IPS-15b (cell line): Measurements from ENCODE around the gene GULP1.

Experiments
- H3K27me3 ChIP-seq: one replicate; pipeline ENCODE4 v1.6.1; 2013; ENCODE audit warnings: low read length; ENCODE audit not compliant: control insufficient read depth, insufficient read depth
- H3K36me3 ChIP-seq: one replicate; pipeline ENCODE4 v1.6.1; 2013; ENCODE audit warnings: low read length; ENCODE audit not compliant: control insufficient read depth, insufficient read depth
- H3K4me1 ChIP-seq: one replicate; pipeline ENCODE4 v1.6.1; 2013; ENCODE audit warnings: mild to moderate bottlenecking, low read length; ENCODE audit not compliant: control insufficient read depth, insufficient read depth
- H3K4me3 ChIP-seq: one replicate; pipeline ENCODE4 v1.5.1; 2013; ENCODE audit warnings: low read depth, low read length
- H3K9ac ChIP-seq: one replicate; pipeline ENCODE4 v1.6.1; 2013; ENCODE audit warnings: low read depth, mild to moderate bottlenecking, low read length
- H3K9me3 ChIP-seq: one replicate; pipeline ENCODE4 v1.6.1; 2013; ENCODE audit warnings: mild to moderate bottlenecking, low read length; ENCODE audit not compliant: control insufficient read depth, insufficient read depth

Gene GULP1

GRCh38 chr2:188620916-188621315 lies 329.2 kb downstream of the GULP1 start:
- H3K4me3 ChIP-seq = no peak overlapping the region
- no peaks in the 10 kb centered on the region for H3K9me3 ChIP-seq
- no peaks in the 10 kb centered on the region for H3K27me3 ChIP-seq
- H3K36me3 ChIP-seq = no peaks in the 10 kb centered on the region
- H3K4me1 ChIP-seq = no peaks in the 10 kb centered on the region
- H3K9ac ChIP-seq = no peak overlapping the region

- H3K27me3 ChIP-seq = no peaks in the 10 kb centered on the region
- H3K9ac ChIP-seq = no peak overlapping the region
- no peaks in the 10 kb centered on the region for H3K4me1 ChIP-seq
- no peak overlapping the region for H3K4me3 ChIP-seq
- no peaks in the 10 kb centered on the region for H3K9me3 ChIP-seq
- no peaks in the 10 kb centered on the region for H3K36me3 ChIP-seq
These were observed 331.1 kb downstream of the GULP1 start for GRCh38 chr2:188622601-188623260.

- H3K27me3 ChIP-seq = no peaks in the 10 kb centered on the region
These were observed 332.4 kb downstream of the GULP1 start for GRCh38 chr2:188623995-188624643.

DNA sequence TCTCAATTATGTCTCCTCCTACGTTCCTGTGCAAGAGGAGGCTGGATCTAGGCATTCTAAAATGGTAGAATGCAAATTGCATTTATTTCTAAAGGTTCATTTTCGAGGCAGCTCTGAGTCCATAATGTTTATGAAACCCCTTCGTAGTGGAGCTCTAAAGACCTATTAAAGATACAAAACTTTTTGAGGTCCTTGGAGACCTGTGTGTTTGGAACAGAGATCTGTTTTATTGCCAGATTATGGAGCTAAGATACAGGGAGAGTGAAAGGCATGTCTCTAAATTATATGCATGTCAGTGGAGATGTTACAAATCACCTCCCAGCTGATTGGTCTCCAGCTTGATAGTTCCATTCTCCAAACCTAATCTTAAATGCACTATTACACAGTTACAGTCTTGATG lies 335.8 kb downstream of the GULP1 start:
- Histone ChIP-seq H3K36me3 (no peaks in the 10 kb centered on the region), H3K4me1 (no peaks in the 10 kb centered on the region), H3K9ac (no peak overlapping the region), H3K9me3 (no peaks in the 10 kb centered on the region), H3K4me3 (no peak overlapping the region), H3K27me3 (no peaks in the 10 kb centered on the region)

More at GRCh38 chr2:188623995-188624643, 332.4 kb downstream of the GULP1 start:
- Histone ChIP-seq H3K9me3 (no peaks in the 10 kb centered on the region), H3K9ac (no peak overlapping the region), H3K36me3 (no peaks in the 10 kb centered on the region), H3K4me1 (no peaks in the 10 kb centered on the region), H3K4me3 (no peak overlapping the region)

GRCh38 chr2:188628989-188629752 lies 337.5 kb downstream of the GULP1 start:
- Histone ChIP-seq H3K4me3 (no peak overlapping the region), H3K27me3 (no peaks in the 10 kb centered on the region), H3K9me3 (no peaks in the 10 kb centered on the region), H3K9ac (no peak overlapping the region), H3K36me3 (no peaks in the 10 kb centered on the region), H3K4me1 (no peaks in the 10 kb centered on the region)

DNA sequence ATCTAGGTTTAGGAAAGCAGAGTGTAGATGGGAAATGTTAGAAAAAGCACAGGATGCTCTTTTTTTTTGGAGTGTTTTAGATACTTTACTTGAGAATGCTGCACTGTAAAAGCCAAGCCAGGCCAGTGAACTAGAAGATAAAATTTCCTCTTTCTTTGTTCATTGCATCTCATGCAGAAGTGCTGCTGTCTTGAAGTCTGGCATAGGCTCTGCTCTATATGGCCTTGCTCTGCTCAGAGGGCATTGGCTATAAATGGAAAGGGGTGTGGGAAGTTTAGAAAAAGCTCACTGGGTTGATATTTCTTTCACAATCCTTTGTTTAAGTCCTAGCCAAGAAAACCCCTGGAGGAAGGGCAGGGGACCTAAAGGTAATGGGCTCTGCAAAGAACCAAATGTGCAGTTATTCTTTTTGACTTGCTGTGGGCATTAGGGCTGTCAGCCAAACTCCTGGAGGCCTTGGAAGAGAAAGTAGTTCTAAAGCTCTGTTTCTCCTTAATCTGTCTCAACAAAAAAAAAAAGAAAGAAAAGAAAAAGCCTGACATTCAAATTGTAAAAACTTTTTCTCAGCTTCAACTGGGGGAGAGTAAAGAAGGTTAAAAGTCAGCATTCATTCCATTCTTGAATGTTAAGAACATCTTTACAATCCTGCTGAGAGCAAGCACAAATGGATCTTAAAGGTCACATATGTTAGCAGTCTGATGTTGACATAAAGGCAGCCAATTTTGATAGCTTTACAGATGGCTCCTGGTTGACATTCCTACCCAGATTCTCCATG lies 338.3 kb downstream of the GULP1 start:
- no peaks in the 10 kb centered on the region for H3K36me3 ChIP-seq
- no peak overlapping the region for H3K4me3 ChIP-seq
- no peaks in the 10 kb centered on the region for H3K9me3 ChIP-seq
- H3K27me3 ChIP-seq = no peaks in the 10 kb centered on the region
- H3K9ac ChIP-seq = no peak overlapping the region
- no peaks in the 10 kb centered on the region for H3K4me1 ChIP-seq

GRCh38 chr2:188631037-188631809 lies 339.5 kb downstream of the GULP1 start:
- Histone ChIP-seq H3K4me3 (no peak overlapping the region), H3K9me3 (no peaks in the 10 kb centered on the region), H3K4me1 (no peaks in the 10 kb centered on the region), H3K27me3 (no peaks in the 10 kb centered on the region), H3K9ac (no peak overlapping the region), H3K36me3 (no peaks in the 10 kb centered on the region)

GRCh38 chr2:188634656-188635055 lies 343.0 kb downstream of the GULP1 start:
- Histone ChIP-seq H3K9ac (no peak overlapping the region), H3K27me3 (no peaks in the 10 kb centered on the region), H3K36me3 (no peaks in the 10 kb centered on the region), H3K4me1 (no peaks in the 10 kb centered on the region), H3K9me3 (no peaks in the 10 kb centered on the region), H3K4me3 (no peak overlapping the region)
